K562 (cell line): ENCODE measurements around the gene AMH. TPM values are rescaled to one million over a fixed set of nuclear protein-coding genes. Genes with fewer than 3 reads are reported as not detected.
A peak's percentile ranks its signal among the peaks of the same experiment; 100 is the strongest.

Experiments used
- ARID1B ChIP-seq: fragments of 450-650 bp; IDR thresholded peaks from 2 replicates; pipeline ENCODE4 v1.6.1; 2016; ENCODE audit warnings: antibody characterized with exemption, mild to moderate bottlenecking, inconsistent platforms
- ATF4 ChIP-seq: fragments of 450-650 bp; formaldehyde crosslinking; IDR thresholded peaks from 2 replicates; pipeline ENCODE4 v1.4.0; 2022; ENCODE audit warnings: mild to moderate bottlenecking, moderate library complexity
- CBFA2T3 ChIP-seq: fragments of 450-650 bp; IDR thresholded peaks from 2 replicates; pipeline ENCODE4 v1.6.1; 2017
- EGR1 ChIP-seq: fragments of 450-650 bp; conservative IDR thresholded peaks from 2 replicates; pipeline ENCODE4 v1.6.1; 2017; ENCODE audit warnings: mild to moderate bottlenecking
- JUN ChIP-seq, 2 experiments: sonication (generic) in 1 of 2; formaldehyde crosslinking in 1 of 2; IDR thresholded peaks; 2 replicates each; pipeline versions ENCODE4 v1.6.1 to v1.8.0; 2012 to 2022; ENCODE audit warnings: borderline replicate concordance in 2 of 2, mild to moderate bottlenecking in 2 of 2, improper control_type of control experiment in 1 of 2, low read depth in 1 of 2, low read length in 1 of 2, missing genetic modification reagents in 1 of 2
- MAFF ChIP-seq: IDR thresholded peaks from 2 replicates; pipeline ENCODE4 v1.6.1; 2012; ENCODE audit warnings: low read length, improper control_type of control experiment
- MEF2A ChIP-seq: IDR thresholded peaks from 2 replicates; pipeline ENCODE4 v1.6.1; 2011; ENCODE audit warnings: low read depth, mild to moderate bottlenecking, low read length, moderate library complexity; ENCODE audit not compliant: control insufficient read depth
- POLR2H ChIP-seq: IDR thresholded peaks from 2 replicates; pipeline ENCODE4 v1.6.1; 2016; ENCODE audit warnings: missing genetic modification characterization, low read depth, mild to moderate bottlenecking, control low read depth, missing compliant biosample characterization, moderate library complexity
- THRAP3 ChIP-seq: fragments of 450-650 bp; IDR thresholded peaks from 2 replicates; pipeline ENCODE4 v1.6.1; 2016; ENCODE audit warnings: mild to moderate bottlenecking, inconsistent platforms, borderline replicate concordance
- ZFPM2 ChIP-seq: fragments of 250-450 bp; sonication (Bioruptor Pico); IDR thresholded peaks from 2 replicates; pipeline ENCODE4 v1.5.1; 2022; ENCODE audit warnings: mild to moderate bottlenecking
- ZNF280A ChIP-seq: fragments of 450-650 bp; IDR thresholded peaks from 2 replicates; pipeline ENCODE4 v1.6.1; 2018; ENCODE audit warnings: mild to moderate bottlenecking, low read depth; ENCODE audit not compliant: partially characterized antibody
- polyA plus RNA-seq, 8 experiments: library from polyadenylated mRNA; depleted of rRNA in 4 of 8; stranded (reverse) in 5 of 8; unstranded in 3 of 8; fragments of >200 nt; fragmentation: Nextera tagmentation in 2 of 8; fragmentation: Illumina TruSeq in 1 of 8; extraction: Ambion mirVana in 2 of 8; extraction: Trizol in 1 of 8; gene quantifications; 2 replicates each; pipeline versions ENCODE4 v1.2.1 to v1.2.3, GENCODE V29; 2011 to 2014; ENCODE audit warnings: inconsistent platforms in 1 of 8, missing spikeins in 1 of 8
- total RNA-seq, 7 experiments: library from RNA; depleted of rRNA in 6 of 7; stranded (reverse); fragments of >200 nt in 6 of 7; fragmentation: Illumina TruSeq in 2 of 7; extraction: Trizol in 2 of 7; gene quantifications; 2 replicates each; pipeline versions ENCODE4 v1.2.1 to v1.2.3, GENCODE V29; 2011 to 2021; ENCODE audit warnings: low replicate concordance in 1 of 7
- TF ChIP-seq, protein P1 (sequence below), 3 experiments: IDR thresholded peaks in 2 of 3; conservative IDR thresholded peaks in 1 of 3; 2 replicates each; pipeline ENCODE4 v1.5.1; 2011 to 2012; ENCODE audit warnings: low read length in 3 of 3, mild to moderate bottlenecking in 3 of 3, control low read depth in 2 of 3, improper control_type of control experiment in 1 of 3, inconsistent platforms in 1 of 3, low read depth in 1 of 3, mixed read lengths in 1 of 3, moderate library complexity in 1 of 3; ENCODE audit not compliant: insufficient read depth in 2 of 3
- TF ChIP-seq, protein P2 (sequence below): sonication (generic); formaldehyde crosslinking; IDR thresholded peaks from 2 replicates; pipeline ENCODE4 v1.8.0; 2022; ENCODE audit warnings: mild to moderate bottlenecking, low read depth, missing genetic modification reagents

AMH gene
- total and polyA plus RNA-seq, 9 of the 15 experiments (the other 6 are each of a cell fraction or from before 2014, with no cell fraction given): 0.29 to 27.4 (median 2.6) TPM; not detected in 2

- TF ChIP-seq ZNF280A (no peak), MEF2A (no peak), ATF4 (no peak), EGR1 (0 out of 2 replicates have a peak, but pooled peaks have one; percentile 1), JUN (IDR thresholded peaks at IDR 0.05; ENCODE audit: borderline replicate concordance, low read depth, low read length) (no peak), JUN (CRISPR knock-in tag; IDR thresholded peaks at IDR 0.05; ENCODE audit: borderline replicate concordance) (no peak), ARID1B (peak; percentile 50), ZFPM2 (CRISPR knock-in tag) (no peak), POLR2H (tag) (0 out of 2 replicates have a peak, but pooled peaks have one; percentile 5), THRAP3 (no peak), CBFA2T3 (0 out of 2 replicates have a peak, but pooled peaks have one; percentile 28), MAFF (0 out of 2 replicates have a peak, but pooled peaks have one; percentile 13)
- TF ChIP-seq, protein P1, sequence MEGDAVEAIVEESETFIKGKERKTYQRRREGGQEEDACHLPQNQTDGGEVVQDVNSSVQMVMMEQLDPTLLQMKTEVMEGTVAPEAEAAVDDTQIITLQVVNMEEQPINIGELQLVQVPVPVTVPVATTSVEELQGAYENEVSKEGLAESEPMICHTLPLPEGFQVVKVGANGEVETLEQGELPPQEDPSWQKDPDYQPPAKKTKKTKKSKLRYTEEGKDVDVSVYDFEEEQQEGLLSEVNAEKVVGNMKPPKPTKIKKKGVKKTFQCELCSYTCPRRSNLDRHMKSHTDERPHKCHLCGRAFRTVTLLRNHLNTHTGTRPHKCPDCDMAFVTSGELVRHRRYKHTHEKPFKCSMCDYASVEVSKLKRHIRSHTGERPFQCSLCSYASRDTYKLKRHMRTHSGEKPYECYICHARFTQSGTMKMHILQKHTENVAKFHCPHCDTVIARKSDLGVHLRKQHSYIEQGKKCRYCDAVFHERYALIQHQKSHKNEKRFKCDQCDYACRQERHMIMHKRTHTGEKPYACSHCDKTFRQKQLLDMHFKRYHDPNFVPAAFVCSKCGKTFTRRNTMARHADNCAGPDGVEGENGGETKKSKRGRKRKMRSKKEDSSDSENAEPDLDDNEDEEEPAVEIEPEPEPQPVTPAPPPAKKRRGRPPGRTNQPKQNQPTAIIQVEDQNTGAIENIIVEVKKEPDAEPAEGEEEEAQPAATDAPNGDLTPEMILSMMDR (IDR thresholded peaks at IDR 0.05 in 2 of 3, conservative IDR thresholded peaks at IDR 0.05 in 1 of 3; ENCODE audit: insufficient read depth in 2 of 3, low read depth in 1 of 3, low read length in 3 of 3): 0 out of 6 replicates have a peak, but pooled peaks of 1 of the 3 experiments have one; percentile 3
- TF ChIP-seq, protein P2, sequence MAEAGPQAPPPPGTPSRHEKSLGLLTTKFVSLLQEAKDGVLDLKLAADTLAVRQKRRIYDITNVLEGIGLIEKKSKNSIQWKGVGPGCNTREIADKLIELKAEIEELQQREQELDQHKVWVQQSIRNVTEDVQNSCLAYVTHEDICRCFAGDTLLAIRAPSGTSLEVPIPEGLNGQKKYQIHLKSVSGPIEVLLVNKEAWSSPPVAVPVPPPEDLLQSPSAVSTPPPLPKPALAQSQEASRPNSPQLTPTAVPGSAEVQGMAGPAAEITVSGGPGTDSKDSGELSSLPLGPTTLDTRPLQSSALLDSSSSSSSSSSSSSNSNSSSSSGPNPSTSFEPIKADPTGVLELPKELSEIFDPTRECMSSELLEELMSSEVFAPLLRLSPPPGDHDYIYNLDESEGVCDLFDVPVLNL (CRISPR knock-in tag): no peak
Measured at GRCh38 chr19:2239771-2240770, 9.1 kb upstream of the AMH start (continued).
